HG03565 (cell line): ENCODE measurements around the gene CDC25C.
"Not testable (repeated sequence)": the region's sequence is repeated elsewhere in the genome, so short reads cannot be mapped to it uniquely, and the experiment has no call there.

ENCODE experiments used
- ATAC-seq: cut with Tn5 transposase; IDR thresholded peaks from one replicate; pipeline ENCODE4 v1.9.1; 2021; ENCODE audit warnings: mild to moderate bottlenecking, moderate library complexity; ENCODE audit not compliant: unreplicated experiment

The CDC25C gene

GRCh38 chr5:138349852-138350562 lies 18.4 kb upstream of the CDC25C start:
- no peak for ATAC-seq

- no peak for ATAC-seq
Observed at GRCh38 chr5:138346889-138347288, 15.3 kb upstream of the CDC25C start.

GRCh38 chr5:138344887-138345622 lies 13.5 kb upstream of the CDC25C start:
- ATAC-seq = no peak

GRCh38 chr5:138340008-138340407 lies 8.4 kb upstream of the CDC25C start:
- no peak for ATAC-seq

GRCh38 chr5:138339464-138339863 lies 7.9 kb upstream of the CDC25C start:
- no peak for ATAC-seq

- ATAC-seq = no peak
Observed at GRCh38 chr5:138339091-138339456, 7.5 kb upstream of the CDC25C start.

- no peak for ATAC-seq
Observed at GRCh38 chr5:138338411-138339090, 6.9 kb upstream of the CDC25C start.

GRCh38 chr5:138337685-138338410 lies 6.2 kb upstream of the CDC25C start, which contains the start of gene FAM53C:
Gene FAM53C (plus strand): TSS chr5:138338266. CDS start chr5:138341336, 3,070 bp downstream.
- ATAC-seq = peak; percentile 76

- peak; percentile 2 for ATAC-seq
Observed at GRCh38 chr5:138336952-138337684, 5.5 kb upstream of the CDC25C start.

- no peak for ATAC-seq
Observed at GRCh38 chr5:138334867-138335447, 3.4 kb upstream of the CDC25C start.

- no peak for ATAC-seq
Observed at GRCh38 chr5:138330813-138331448, 673 bp downstream of the CDC25C start.

- not testable (repeated sequence) for ATAC-seq
Observed at GRCh38 chr5:138318211-138318610, 13.4 kb downstream of the CDC25C start.

- ATAC-seq = no peak
Observed at GRCh38 chr5:138316355-138316754, 15.2 kb downstream of the CDC25C start.

- ATAC-seq = no peak
Observed at GRCh38 chr5:138315751-138316278, 15.8 kb downstream of the CDC25C start.

- ATAC-seq = no peak
Observed at GRCh38 chr5:138305797-138306196, 25.8 kb downstream of the CDC25C start.

GRCh38 chr5:138303372-138303771 lies 28.2 kb downstream of the CDC25C start:
- ATAC-seq = no peak

- no peak for ATAC-seq
Observed at GRCh38 chr5:138289296-138289695, 42.3 kb downstream of the CDC25C start.

- ATAC-seq = no peak
Observed at GRCh38 chr5:138287246-138287645, 44.4 kb downstream of the CDC25C start.
